GM12874 (cell line): ENCODE measurements around the gene DRAM2.

ENCODE experiments used
- CTCF ChIP-seq: IDR thresholded peaks from 2 replicates; pipeline ENCODE4 v1.5.1; 2011; ENCODE audit warnings: low read depth, mild to moderate bottlenecking, control low read depth, low read length, moderate library complexity; ENCODE audit not compliant: insufficient read depth

Gene DRAM2

GRCh38 chr1:111089638-111090037, 50.3 kb downstream of the DRAM2 start:
- TF ChIP-seq CTCF, result no peak

GRCh38 chr1:111085676-111086075, 54.2 kb downstream of the DRAM2 start:
- no peak for TF ChIP-seq CTCF

- no peak for TF ChIP-seq CTCF
These were observed 54.9 kb downstream of the DRAM2 start for GRCh38 chr1:111084999-111085398.

- no peak for TF ChIP-seq CTCF
These were observed 57.3 kb downstream of the DRAM2 start for GRCh38 chr1:111082421-111083203.
